Measurements from ENCODE around the gene CARD10.

DNA sequence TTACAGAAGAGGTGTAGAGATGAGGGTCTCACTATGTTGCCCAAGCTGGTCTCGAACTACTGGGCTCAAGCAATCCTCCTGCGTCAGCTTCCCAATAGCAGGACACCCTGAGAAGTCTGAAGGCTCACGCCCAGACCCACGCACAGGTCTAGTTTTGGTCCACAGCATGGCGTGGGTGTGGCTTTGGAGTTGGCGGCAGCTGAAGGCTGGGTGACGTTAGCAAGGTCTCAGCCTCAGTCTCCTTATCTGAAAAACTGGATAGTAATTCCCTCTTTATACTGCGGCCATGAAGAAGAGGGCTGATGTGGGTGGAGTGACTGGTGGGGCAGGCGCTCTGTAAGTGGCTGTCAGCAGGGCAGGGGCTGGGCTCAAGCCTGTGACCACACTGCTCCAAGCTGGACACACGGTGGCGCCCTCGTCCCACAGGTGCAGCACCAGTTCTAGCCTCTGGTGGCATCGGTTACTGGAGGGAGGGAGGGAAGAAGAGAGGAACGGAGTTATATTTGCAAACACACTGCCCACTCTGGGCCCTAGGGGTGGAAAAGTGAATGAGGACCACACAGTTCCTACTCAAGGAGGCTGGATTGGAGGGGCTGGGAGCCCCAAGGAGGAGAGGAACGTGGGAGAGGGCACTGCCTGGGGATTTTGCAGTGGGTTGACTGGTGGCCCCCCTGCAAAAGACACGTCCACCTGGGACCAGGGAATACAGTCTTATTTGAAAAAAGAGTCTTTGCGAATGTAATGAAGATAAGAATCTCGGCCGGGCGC, 19.6 kb upstream of the CARD10 start:
- TF ChIP-seq, protein P1, sequence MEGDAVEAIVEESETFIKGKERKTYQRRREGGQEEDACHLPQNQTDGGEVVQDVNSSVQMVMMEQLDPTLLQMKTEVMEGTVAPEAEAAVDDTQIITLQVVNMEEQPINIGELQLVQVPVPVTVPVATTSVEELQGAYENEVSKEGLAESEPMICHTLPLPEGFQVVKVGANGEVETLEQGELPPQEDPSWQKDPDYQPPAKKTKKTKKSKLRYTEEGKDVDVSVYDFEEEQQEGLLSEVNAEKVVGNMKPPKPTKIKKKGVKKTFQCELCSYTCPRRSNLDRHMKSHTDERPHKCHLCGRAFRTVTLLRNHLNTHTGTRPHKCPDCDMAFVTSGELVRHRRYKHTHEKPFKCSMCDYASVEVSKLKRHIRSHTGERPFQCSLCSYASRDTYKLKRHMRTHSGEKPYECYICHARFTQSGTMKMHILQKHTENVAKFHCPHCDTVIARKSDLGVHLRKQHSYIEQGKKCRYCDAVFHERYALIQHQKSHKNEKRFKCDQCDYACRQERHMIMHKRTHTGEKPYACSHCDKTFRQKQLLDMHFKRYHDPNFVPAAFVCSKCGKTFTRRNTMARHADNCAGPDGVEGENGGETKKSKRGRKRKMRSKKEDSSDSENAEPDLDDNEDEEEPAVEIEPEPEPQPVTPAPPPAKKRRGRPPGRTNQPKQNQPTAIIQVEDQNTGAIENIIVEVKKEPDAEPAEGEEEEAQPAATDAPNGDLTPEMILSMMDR (IDR thresholded peaks at IDR 0.05), result peak; percentile 92 to 100 (median 100)
- peak in 1 of 3 donors; percentile 21 for TF ChIP-seq POLR2A (IDR thresholded peaks at IDR 0.05)

Measured in body of pancreas (tissue), 4 donors.